ENCODE data around the gene SPATA2. TPM values are rescaled to one million over a fixed set of nuclear protein-coding genes. Genes with fewer than 3 reads are reported as not detected.

Gene SPATA2
- total and polyA plus RNA-seq, 2 of the 13 experiments (the other 11 are each of a cell fraction or from before 2014, with no cell fraction given) = 3.2 to 8.7 TPM

DNA sequence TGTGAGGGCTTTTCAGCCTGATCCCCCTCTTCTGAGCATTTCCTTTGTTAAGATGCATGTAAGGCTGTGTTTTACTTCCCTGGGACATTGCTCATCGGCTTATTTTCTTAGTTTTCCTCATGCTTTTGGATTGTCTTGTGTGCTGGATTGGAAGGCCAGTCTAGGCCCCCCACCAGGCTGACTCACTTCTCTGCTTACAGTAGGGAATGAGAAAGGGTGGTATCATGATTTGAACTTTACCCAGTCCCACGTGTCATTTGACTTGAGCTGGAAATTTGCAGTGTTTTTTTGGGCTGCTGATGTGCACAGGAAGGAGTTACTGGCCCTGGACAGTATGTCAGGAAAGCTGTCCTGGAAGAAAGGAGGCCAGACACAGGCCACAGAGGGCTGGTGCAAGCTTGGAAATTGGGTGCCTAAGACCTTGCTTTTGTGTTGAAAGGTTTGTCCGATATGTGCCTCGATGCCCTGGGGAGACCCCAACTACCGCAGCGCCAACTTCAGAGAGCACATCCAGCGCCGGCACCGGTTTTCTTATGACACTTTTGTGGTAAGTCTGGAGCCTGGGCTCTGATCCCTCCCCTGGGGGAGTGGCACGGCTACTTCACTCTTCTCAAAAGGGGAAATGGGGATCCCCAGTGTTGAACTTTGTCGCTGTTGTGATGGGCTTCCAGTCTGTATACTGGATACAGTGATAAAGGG, 33.6 kb upstream of the SPATA2 start (continued):
- TF ChIP-seq SMAD9 (CRISPR knock-in tag; IDR thresholded peaks at IDR 0.05) (no peak), ZSCAN22 (CRISPR knock-in tag; IDR thresholded peaks at IDR 0.05) (no peak), NFYB (CRISPR knock-in tag; IDR thresholded peaks at IDR 0.05) (no peak), ETV5 (CRISPR knock-in tag; IDR thresholded peaks at IDR 0.05; ENCODE audit: borderline replicate concordance) (peak; percentile 35; the same call in 1 of the 2 replicates), KLF6 (CRISPR knock-in tag; IDR thresholded peaks at IDR 0.05) (no peak), ZNF550 (CRISPR knock-in tag; IDR thresholded peaks at IDR 0.05; ENCODE audit: borderline replicate concordance) (no peak), KDM3A (CRISPR knock-in tag; IDR thresholded peaks at IDR 0.05; ENCODE audit: low read depth) (no peak), SOX5 (CRISPR knock-in tag; IDR thresholded peaks at IDR 0.05; ENCODE audit: borderline replicate concordance) (peak; percentile 49), ZNF883 (CRISPR knock-in tag; IDR thresholded peaks at IDR 0.05; ENCODE audit: not compliant biosample characterization) (no peak), HNF1A (IDR thresholded peaks at IDR 0.05; ENCODE audit: low read depth) (no peak), HNF1A (CRISPR knock-in tag; IDR thresholded peaks at IDR 0.05; ENCODE audit: borderline replicate concordance) (no peak), ZNF512B (CRISPR knock-in tag; IDR thresholded peaks at IDR 0.05; ENCODE audit: borderline replicate concordance) (no peak), ZSCAN30 (CRISPR knock-in tag; IDR thresholded peaks at IDR 0.05) (no peak), ONECUT2 (CRISPR knock-in tag; IDR thresholded peaks at IDR 0.05) (no peak), HIVEP1 (CRISPR knock-in tag; IDR thresholded peaks at IDR 0.05) (no peak), ATF1 (CRISPR knock-in tag; IDR thresholded peaks at IDR 0.05) (peak; percentile 31; the same call in 1 of the 2 replicates), ZNF543 (CRISPR knock-in tag; IDR thresholded peaks at IDR 0.05) (no peak), MAFF (IDR thresholded peaks at IDR 0.05; ENCODE audit: low read depth, low read length) (no peak), SIX4 (CRISPR knock-in tag; IDR thresholded peaks at IDR 0.05) (no peak), ZNF607 (CRISPR knock-in tag; IDR thresholded peaks at IDR 0.05; ENCODE audit: borderline replicate concordance) (no peak; the same call in 1 of the 2 replicates), NR2F2 (IDR thresholded peaks at IDR 0.05; ENCODE audit: borderline replicate concordance, low read depth) (no peak), ZNF34 (CRISPR knock-in tag; IDR thresholded peaks at IDR 0.05; ENCODE audit: borderline replicate concordance) (no peak), ZNF143 (CRISPR knock-in tag; IDR thresholded peaks at IDR 0.05) (no peak), NFE2L2 (IDR thresholded peaks at IDR 0.05; ENCODE audit: low read length) (no peak)
- TF ChIP-seq, protein P1, sequence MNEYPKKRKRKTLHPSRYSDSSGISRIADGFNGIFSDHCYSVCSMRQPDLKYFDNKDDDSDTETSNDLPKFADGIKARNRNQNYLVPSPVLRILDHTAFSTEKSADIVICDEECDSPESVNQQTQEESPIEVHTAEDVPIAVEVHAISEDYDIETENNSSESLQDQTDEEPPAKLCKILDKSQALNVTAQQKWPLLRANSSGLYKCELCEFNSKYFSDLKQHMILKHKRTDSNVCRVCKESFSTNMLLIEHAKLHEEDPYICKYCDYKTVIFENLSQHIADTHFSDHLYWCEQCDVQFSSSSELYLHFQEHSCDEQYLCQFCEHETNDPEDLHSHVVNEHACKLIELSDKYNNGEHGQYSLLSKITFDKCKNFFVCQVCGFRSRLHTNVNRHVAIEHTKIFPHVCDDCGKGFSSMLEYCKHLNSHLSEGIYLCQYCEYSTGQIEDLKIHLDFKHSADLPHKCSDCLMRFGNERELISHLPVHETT (CRISPR knock-in tag; conservative IDR thresholded peaks at IDR 0.05) = no peak

All from HepG2 (cell line).